HEK293T (cell line): ENCODE data around the gene PCDHA1.
"Not testable (repeated sequence)": the region's sequence is repeated elsewhere in the genome, so short reads cannot be mapped to it uniquely, and the experiment has no call there.

Source experiments
- CTCF ChIA-PET: fragments of 350-600 bp; formaldehyde crosslinking; extraction: SDS; loops from one replicate; lab custom pipeline; 2021; ENCODE audit warnings: antibody characterized with exemption, inconsistent platforms; lab: Yijun Ruan, JAX
- POLR2A ChIA-PET: fragments of 350-600 bp; formaldehyde crosslinking; extraction: SDS; loops from one replicate; lab custom pipeline; 2020; ENCODE audit warnings: antibody characterized with exemption, inconsistent platforms; lab: Yijun Ruan, JAX
- DNase-seq: peaks from one replicate; pipeline ENCODE4 v3.0.0; 2012; ENCODE audit warnings: mixed read lengths; ENCODE audit errors: extremely low spot score
- ARNT ChIP-seq: fragments of 450-650 bp; IDR thresholded peaks from 2 replicates; pipeline ENCODE4 v1.6.1; 2017; ENCODE audit warnings: mild to moderate bottlenecking
- BHLHE40 ChIP-seq: fragments of 450-650 bp; IDR thresholded peaks from 2 replicates; pipeline ENCODE4 v1.6.1; 2016; ENCODE audit warnings: mild to moderate bottlenecking, moderate library complexity, borderline replicate concordance
- CTBP1 ChIP-seq: fragments of 450-650 bp; IDR thresholded peaks from 2 replicates; pipeline ENCODE4 v1.6.1; 2016; ENCODE audit warnings: borderline replicate concordance
- FOXA1 ChIP-seq: fragments of 450-650 bp; IDR thresholded peaks from 2 replicates; pipeline ENCODE4 v1.6.1; 2016; ENCODE audit warnings: mild to moderate bottlenecking
- FOXK2 ChIP-seq: fragments of 450-650 bp; IDR thresholded peaks from 2 replicates; pipeline ENCODE4 v1.6.1; 2016; ENCODE audit warnings: mild to moderate bottlenecking
- FOXM1 ChIP-seq: fragments of 450-650 bp; IDR thresholded peaks from 2 replicates; pipeline ENCODE4 v1.6.1; 2017; ENCODE audit warnings: mild to moderate bottlenecking, borderline replicate concordance
- HDGF ChIP-seq: fragments of 450-650 bp; IDR thresholded peaks from 2 replicates; pipeline ENCODE4 v1.6.1; 2017; ENCODE audit warnings: antibody characterized with exemption, borderline replicate concordance
- L3MBTL2 ChIP-seq: fragments of 450-650 bp; conservative IDR thresholded peaks from 2 replicates; pipeline ENCODE4 v1.6.1; 2016; ENCODE audit warnings: mild to moderate bottlenecking
- LEF1 ChIP-seq: fragments of 450-650 bp; IDR thresholded peaks from 2 replicates; pipeline ENCODE4 v1.6.1; 2017; ENCODE audit warnings: mild to moderate bottlenecking, borderline replicate concordance
- NFRKB ChIP-seq: fragments of 450-650 bp; IDR thresholded peaks from 2 replicates; pipeline ENCODE4 v1.6.1; 2016; ENCODE audit warnings: mild to moderate bottlenecking, moderate library complexity
- SUZ12 ChIP-seq: fragments of 450-650 bp; IDR thresholded peaks from 2 replicates; pipeline ENCODE4 v1.6.1; 2016; ENCODE audit warnings: mild to moderate bottlenecking
- TARDBP ChIP-seq: fragments of 450-650 bp; IDR thresholded peaks from 2 replicates; pipeline ENCODE4 v1.6.1; 2016
- TF ChIP-seq, protein P1 (sequence below): fragments of 450-650 bp; IDR thresholded peaks from 2 replicates; pipeline ENCODE4 v1.6.1; 2016

PCDHA1 gene

DNA sequence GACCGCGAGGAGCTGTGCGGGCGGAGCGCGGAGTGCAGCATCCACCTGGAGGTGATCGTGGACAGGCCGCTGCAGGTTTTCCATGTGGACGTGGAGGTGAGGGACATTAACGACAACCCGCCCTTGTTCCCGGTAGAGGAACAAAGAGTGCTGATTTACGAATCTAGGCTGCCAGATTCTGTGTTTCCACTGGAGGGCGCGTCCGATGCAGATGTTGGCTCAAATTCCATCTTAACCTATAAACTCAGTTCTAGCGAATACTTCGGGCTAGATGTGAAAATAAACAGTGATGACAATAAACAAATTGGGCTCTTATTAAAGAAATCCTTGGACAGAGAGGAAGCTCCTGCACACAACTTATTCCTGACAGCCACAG is 42.4 kb downstream of the PCDHA1 start:
- ChIA-PET POLR2A (no interaction called here), CTCF (interaction anchor here (0.6 kb wide), 1 partner anchor 708 kb away, joined by 3 read pairs; no protein-coding TSS in a partner anchor)
- no peak for DNase-seq
- TF ChIP-seq LEF1 (no peak), ARNT (no peak), HDGF (no peak), FOXM1 (no peak), TARDBP (no peak)
- TF ChIP-seq, protein P1, sequence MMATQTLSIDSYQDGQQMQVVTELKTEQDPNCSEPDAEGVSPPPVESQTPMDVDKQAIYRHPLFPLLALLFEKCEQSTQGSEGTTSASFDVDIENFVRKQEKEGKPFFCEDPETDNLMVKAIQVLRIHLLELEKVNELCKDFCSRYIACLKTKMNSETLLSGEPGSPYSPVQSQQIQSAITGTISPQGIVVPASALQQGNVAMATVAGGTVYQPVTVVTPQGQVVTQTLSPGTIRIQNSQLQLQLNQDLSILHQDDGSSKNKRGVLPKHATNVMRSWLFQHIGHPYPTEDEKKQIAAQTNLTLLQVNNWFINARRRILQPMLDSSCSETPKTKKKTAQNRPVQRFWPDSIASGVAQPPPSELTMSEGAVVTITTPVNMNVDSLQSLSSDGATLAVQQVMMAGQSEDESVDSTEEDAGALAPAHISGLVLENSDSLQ = no peak

DNA sequence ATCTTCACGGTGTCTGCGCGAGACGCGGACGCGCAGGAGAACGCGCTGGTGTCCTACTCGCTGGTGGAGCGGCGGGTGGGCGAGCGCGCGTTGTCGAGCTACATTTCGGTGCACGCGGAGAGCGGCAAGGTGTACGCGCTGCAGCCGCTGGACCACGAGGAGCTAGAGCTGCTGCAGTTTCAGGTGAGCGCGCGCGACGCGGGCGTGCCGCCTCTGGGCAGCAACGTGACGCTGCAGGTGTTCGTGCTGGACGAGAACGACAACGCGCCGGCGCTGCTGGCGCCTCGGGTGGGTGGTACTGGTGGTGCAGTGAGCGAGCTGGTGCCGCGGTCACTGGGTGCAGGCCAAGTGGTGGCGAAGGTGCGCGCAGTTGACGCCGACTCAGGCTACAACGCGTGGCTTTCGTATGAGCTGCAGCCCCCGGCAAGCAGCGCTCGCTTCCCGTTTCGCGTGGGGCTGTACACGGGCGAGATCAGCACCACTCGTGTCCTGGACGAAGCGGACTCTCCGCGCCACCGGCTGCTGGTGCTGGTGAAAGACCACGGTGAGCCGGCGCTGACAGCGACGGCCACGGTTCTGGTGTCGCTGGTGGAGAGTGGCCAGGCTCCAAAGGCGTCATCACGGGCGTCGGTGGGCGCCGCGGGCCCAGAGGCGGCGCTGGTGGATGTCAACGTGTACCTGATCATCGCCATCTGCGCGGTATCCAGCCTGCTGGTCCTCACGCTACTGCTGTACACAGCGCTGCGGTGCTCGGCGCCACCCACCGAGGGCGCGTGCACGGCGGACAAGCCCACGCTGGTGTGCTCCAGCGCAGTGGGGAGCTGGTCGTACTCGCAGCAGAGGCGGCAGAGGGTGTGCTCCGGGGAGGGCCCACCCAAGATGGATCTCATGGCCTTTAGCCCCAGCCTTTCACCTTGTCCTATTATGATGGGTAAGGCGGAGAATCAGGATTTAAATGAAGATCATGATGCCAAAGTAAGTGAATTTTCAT is 43.9 kb downstream of the PCDHA1 start:
- CTCF ChIA-PET, DNase-seq, POLR2A ChIA-PET: not testable (repeated sequence)

DNA sequence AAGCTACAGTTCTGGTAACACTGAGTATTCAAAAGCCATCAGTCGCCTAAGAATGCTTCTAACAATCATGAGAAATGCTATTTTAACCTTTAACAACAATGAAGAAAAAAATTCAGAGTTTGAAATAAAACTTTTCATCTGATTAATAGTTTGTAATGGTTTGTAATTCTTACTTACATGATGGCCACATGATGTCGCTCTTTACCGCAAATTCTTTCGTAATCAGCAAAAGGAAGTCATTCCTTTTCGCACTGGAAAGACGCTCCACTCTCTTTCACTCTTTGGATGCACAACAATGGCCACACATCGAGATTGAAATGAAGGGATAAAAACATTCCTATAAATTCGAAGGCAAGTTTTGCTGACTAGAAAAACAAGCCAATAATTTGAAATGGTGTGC is 48.1 kb downstream of the PCDHA1 start, which contains the start of gene PCDHA7:
Gene PCDHA7, plus strand, starts transcription at position 277 of the 400 bp plus-strand sequence. Its CDS starts 115 bp downstream, at position 392.
- TF ChIP-seq FOXK2 (no peak), NFRKB (no peak), CTBP1 (no peak)
- POLR2A ChIA-PET = no interaction called here
- no peak for DNase-seq
- CTCF ChIA-PET = no interaction called here

DNA sequence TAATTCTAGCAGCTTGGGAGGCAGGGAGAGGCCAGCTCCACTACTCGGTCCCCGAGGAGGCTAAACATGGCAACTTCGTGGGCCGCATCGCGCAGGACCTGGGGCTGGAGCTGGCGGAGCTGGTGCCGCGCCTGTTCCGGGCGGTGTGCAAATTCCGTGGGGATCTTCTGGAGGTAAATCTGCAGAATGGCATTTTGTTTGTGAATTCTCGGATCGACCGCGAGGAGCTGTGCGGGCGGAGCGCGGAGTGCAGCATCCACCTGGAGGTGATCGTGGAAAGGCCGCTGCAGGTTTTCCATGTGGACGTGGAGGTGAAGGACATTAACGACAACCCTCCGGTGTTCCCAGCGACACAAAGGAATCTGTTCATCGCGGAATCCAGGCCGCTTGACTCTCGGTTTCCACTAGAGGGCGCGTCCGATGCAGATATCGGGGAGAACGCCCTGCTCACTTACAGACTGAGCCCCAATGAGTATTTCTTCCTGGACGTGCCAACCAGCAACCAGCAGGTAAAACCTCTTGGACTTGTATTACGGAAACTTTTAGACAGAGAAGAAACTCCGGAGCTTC is 48.6 kb downstream of the PCDHA1 start:
- CTCF ChIA-PET, DNase-seq: not testable (repeated sequence)

DNA sequence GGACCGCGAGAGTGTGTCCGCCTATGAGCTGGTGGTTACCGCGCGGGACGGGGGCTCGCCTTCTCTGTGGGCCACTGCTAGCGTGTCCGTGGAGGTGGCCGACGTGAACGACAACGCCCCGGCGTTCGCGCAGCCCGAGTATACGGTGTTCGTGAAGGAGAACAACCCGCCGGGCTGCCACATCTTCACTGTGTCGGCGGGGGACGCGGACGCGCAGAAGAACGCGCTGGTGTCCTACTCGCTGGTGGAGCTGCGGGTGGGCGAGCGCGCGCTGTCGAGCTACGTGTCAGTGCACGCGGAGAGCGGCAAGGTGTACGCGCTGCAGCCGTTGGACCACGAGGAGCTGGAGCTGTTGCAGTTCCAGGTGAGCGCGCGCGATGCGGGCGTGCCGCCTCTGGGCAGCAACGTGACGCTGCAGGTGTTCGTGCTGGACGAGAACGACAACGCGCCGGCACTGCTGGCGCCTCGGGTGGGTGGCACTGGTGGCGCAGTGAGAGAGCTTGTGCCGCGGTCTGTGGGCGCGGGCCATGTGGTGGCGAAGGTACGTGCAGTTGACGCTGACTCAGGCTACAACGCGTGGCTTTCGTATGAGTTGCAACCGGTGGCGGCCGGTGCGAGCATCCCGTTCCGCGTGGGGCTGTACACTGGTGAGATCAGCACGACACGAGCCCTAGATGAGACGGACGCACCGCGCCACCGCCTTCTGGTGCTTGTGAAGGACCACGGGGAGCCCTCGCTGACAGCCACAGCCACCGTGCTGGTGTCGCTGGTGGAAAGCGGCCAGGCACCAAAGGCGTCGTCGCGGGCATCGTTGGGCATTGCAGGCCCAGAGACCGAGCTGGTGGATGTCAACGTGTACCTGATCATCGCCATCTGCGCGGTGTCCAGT is 49.9 kb downstream of the PCDHA1 start:
- POLR2A ChIA-PET = no interaction called here
- DNase-seq = no peak

More for the DNA sequence above, 48.6 kb downstream of the PCDHA1 start:
- POLR2A ChIA-PET = not testable (repeated sequence)

DNA sequence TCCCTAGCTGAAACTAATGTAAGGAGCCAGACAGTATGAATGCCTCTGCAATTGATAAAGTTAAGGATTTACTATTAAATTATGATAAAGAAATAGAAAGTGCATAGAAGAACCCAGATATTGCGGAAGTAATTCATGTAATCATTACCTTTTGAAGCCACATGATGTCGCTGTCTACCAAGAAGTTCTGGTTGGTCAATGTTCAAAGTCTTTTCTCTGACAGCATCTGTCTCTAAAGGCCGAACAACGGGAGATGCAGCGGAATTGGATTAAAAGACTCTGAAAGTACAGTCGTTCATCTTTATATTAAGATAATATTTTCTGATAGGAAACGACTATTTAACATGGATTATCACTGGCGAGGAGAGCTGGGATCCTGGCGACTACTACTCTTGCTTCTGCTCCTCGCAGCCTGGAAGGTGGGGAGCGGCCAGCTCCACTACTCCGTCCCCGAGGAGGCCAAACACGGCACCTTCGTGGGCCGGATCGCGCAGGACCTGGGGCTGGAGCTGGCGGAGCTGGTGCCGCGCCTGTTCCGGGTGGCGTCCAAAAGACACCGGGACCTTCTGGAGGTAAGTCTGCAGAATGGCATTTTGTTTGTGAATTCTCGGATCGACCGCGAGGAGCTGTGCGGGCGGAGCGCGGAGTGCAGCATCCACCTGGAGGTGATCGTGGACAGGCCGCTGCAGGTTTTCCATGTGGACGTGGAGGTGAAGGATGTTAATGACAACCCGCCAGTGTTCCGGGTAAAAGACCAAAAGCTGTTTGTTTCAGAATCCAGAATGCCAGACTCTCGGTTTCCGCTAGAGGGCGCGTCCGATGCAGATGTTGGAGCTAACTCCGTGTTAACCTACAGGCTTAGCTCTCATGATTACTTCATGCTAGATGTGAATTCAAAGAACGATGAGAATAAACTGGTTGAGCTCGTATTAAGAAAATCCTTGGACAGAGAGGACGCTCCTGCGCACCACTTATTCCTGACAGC is 55.3 kb downstream of the PCDHA1 start, which contains the start of gene PCDHA8:
Gene PCDHA8, plus strand, starts transcription at position 210 of the 985 bp plus-strand sequence. Its CDS starts 135 bp downstream, at position 345.
- peak; percentile 43 for DNase-seq
- ChIA-PET CTCF (interaction anchor here (0.5 to 1.5 kb wide), 14 partner anchors 10 to 245 kb away, joined by 3 to 6 read pairs (median 3); partner anchors contain the start of genes PCDHA1, PCDHA10, PCDHA11 and PCDHA5), POLR2A (interaction anchor here (0.8 kb wide), 1 partner anchor 199 kb away, joined by 3 read pairs; no protein-coding TSS in a partner anchor)
- no peak for TF ChIP-seq TARDBP

More for the DNA sequence above, 49.9 kb downstream of the PCDHA1 start:
- no peak for TF ChIP-seq ARNT
- TF ChIP-seq FOXA1 = no peak
- no peak for TF ChIP-seq HDGF
- no peak for TF ChIP-seq FOXK2
- TF ChIP-seq TARDBP = no peak
- no peak for TF ChIP-seq L3MBTL2
- no peak for TF ChIP-seq BHLHE40
- no peak for TF ChIP-seq CTBP1
- TF ChIP-seq, protein P1 = no peak
- TF ChIP-seq SUZ12 = no peak
- CTCF ChIA-PET = interaction anchor here (1.0 kb wide), 1 partner anchor 17 kb away, joined by 3 read pairs; no protein-coding TSS in a partner anchor
